Activated B cell treated with CpG ODN at 0.5 μM for 24 hours (primary cell): ENCODE results near the gene GPR26. TPM values are rescaled to one million over a fixed set of nuclear protein-coding genes. Genes with fewer than 3 reads are reported as not detected.

Experiments used
- ATAC-seq: fragments of 200-7000 bp; cut with Tn5 transposase; one replicate; pipeline ENCODE4 v1.10.0; 2021; ENCODE audit warnings: low read depth, mild to moderate bottlenecking, moderate library complexity
- CTCF ChIA-PET: fragments of 350-600 bp; sonication (Branson Sonifier 250); formaldehyde crosslinking; loops from one replicate; lab custom pipeline; 2021; ENCODE audit warnings: antibody characterized with exemption; lab: Charles Lee
- POLR2A ChIA-PET: fragments of 350-600 bp; sonication (Branson Sonifier 250); formaldehyde crosslinking; loops from one replicate; lab custom pipeline; 2021; ENCODE audit warnings: antibody characterized with exemption; lab: Charles Lee
- DNase-seq: peaks from one replicate; pipeline ENCODE4 v3.0.0; 2022
- H3K27ac Mint-ChIP-seq: one replicate; pipeline ENCODE4 v1.8.0; 2020; ENCODE audit warnings: mixed read lengths
- H3K27me3 Mint-ChIP-seq: one replicate; pipeline ENCODE4 v1.8.0; 2021; ENCODE audit warnings: mixed read lengths
- H3K36me3 Mint-ChIP-seq: one replicate; pipeline ENCODE4 v1.8.0; 2021; ENCODE audit warnings: low read depth, mixed read lengths
- H3K4me1 Mint-ChIP-seq: one replicate; pipeline ENCODE4 v1.8.0; 2021; ENCODE audit warnings: mixed read lengths
- H3K4me3 Mint-ChIP-seq: one replicate; pipeline ENCODE4 v1.8.0; 2020; ENCODE audit warnings: mild to moderate bottlenecking, mixed read lengths
- H3K9me3 Mint-ChIP-seq: one replicate; pipeline ENCODE4 v1.8.0; 2020; ENCODE audit warnings: mixed read lengths
- intact Hi-C: fragments of 100-400 bp; cut with micrococcal nuclease; formaldehyde crosslinking; loops from one replicate; pipeline ENCODE4 v1.15.1; 2024
- total RNA-seq: library from RNA; stranded (reverse); gene quantifications from 2 replicates; pipeline ENCODE4 v1.2.3, GENCODE V29; 2022
- TF ChIP-seq, protein P1 (sequence below): fragments of 200-600 bp; IDR thresholded peaks from one replicate; pipeline ENCODE4 v1.8.0; 2022; ENCODE audit warnings: antibody characterized with exemption, mild to moderate bottlenecking

Gene GPR26
- total RNA-seq, 1 donor from 2014 or later: not detected

DNA sequence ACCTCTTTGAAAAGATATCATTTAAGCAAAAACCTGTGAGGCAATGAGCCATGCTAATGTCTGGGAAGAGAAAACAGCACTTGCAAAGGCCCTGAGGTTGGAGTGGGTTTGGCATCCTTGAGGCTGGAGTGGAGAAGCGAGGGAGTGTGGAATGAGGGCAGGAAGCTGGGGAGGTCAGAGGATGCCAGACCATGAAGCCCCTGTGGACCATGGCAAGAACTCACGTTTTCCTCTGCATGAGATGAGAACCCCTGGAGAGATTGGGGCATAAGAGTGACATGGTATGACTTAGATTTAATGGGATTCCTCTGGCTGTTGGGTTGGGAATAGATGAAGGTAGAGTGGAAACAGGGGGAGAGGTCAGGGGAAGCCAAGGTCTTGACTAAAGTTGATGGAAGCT is 49.4 kb downstream of the GPR26 start:
- ATAC-seq: no peak
- POLR2A ChIA-PET: no interaction called here
- CTCF ChIA-PET: no interaction called here
- DNase-seq: no peak
- Mint-ChIP-seq H3K9me3 (peaks cover 2% of the 10 kb centered on the region), H3K27me3 (peaks cover 12% of the 10 kb centered on the region), H3K4me1 (no peaks in the 10 kb centered on the region), H3K4me3 (no peak overlapping the region), H3K36me3 (no peaks in the 10 kb centered on the region), H3K27ac (no peak overlapping the region)
- TF ChIP-seq, protein P1, sequence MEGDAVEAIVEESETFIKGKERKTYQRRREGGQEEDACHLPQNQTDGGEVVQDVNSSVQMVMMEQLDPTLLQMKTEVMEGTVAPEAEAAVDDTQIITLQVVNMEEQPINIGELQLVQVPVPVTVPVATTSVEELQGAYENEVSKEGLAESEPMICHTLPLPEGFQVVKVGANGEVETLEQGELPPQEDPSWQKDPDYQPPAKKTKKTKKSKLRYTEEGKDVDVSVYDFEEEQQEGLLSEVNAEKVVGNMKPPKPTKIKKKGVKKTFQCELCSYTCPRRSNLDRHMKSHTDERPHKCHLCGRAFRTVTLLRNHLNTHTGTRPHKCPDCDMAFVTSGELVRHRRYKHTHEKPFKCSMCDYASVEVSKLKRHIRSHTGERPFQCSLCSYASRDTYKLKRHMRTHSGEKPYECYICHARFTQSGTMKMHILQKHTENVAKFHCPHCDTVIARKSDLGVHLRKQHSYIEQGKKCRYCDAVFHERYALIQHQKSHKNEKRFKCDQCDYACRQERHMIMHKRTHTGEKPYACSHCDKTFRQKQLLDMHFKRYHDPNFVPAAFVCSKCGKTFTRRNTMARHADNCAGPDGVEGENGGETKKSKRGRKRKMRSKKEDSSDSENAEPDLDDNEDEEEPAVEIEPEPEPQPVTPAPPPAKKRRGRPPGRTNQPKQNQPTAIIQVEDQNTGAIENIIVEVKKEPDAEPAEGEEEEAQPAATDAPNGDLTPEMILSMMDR: no peak
- intact Hi-C loops: no loop called here

DNA sequence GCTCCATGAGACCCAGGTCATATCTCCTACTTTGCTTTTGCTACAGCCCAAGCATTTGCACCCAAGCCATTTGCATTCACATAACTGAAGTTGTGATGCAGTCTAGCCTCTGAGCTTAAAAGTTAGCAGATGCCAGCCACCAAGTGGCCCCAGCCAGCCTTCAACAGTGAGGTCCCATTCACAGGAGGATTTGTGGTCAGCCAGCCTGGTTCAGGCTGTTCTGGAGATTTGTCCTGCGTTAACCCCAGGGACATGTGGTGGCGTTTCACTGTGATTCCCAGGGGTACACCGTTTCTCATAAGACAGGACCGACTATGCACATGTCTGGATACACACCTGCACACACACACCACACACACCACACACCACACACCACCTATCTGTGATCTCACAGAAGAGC is 51.2 kb downstream of the GPR26 start:
- no peak for ATAC-seq

DNA sequence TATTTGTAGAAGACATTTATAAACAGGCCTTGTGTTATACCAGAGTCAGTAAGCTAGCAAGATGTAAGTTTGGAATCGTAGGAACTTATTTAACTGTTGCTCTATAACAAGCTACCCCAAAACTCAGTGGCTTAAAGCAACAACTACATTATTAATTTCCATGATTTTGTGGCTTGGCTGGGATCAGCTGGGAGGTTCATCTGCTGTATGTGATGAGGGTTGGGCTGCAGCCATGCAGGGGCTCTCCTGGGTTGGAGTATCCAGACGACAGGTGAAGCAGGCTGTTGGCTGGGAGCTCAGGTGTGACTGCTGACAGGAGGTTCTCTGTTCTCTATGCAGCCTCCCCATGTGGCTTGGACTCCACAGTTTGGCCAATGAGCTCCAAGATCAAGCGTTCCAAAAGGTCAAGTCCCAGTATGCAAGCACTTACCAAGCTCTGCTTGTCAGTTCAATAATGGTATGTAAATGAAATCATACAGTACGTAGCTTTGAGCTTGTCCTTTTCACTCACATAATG is 52.4 kb downstream of the GPR26 start:
- intact Hi-C loops: no loop called here
- Mint-ChIP-seq H3K27ac (no peak overlapping the region), H3K4me3 (no peak overlapping the region), H3K4me1 (no peaks in the 10 kb centered on the region), H3K9me3 (peaks cover 2% of the 10 kb centered on the region), H3K27me3 (peaks cover 12% of the 10 kb centered on the region), H3K36me3 (no peaks in the 10 kb centered on the region)
- ATAC-seq (no peak), DNase-seq (no peak)
- ChIA-PET CTCF (no interaction called here), POLR2A (no interaction called here)
- TF ChIP-seq, protein P1: no peak

More for the DNA sequence above, 51.2 kb downstream of the GPR26 start:
- TF ChIP-seq, protein P1: no peak
- Mint-ChIP-seq H3K36me3 (no peaks in the 10 kb centered on the region), H3K9me3 (peaks cover 2% of the 10 kb centered on the region), H3K27me3 (peaks cover 12% of the 10 kb centered on the region), H3K4me3 (no peak overlapping the region), H3K4me1 (no peaks in the 10 kb centered on the region), H3K27ac (no peak overlapping the region)
- ChIA-PET CTCF (no interaction called here), POLR2A (no interaction called here)
- intact Hi-C loops: no loop called here
- DNase-seq: no peak

DNA sequence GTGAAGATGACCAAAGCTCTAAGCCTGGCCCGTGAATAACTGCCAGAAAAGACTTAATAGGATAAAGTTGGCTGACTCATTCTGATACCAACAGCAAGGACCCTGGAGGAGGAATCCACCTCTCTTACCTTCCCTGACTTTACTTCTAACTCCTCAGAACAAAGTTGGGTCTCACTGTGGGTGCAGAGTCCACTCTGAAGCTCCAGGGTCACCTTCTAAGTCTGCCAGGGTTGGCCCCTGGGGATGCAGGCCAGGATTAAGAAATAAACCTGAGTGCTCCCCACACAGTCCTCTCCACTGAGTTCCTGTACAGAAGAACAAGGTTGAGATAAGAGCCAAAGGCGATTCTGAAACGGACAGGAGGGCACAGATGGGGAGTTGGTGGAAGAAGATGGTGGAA is 54.4 kb downstream of the GPR26 start:
- TF ChIP-seq, protein P1: no peak
- intact Hi-C loops: no loop called here
- Mint-ChIP-seq H3K27ac (no peak overlapping the region), H3K9me3 (peaks cover 2% of the 10 kb centered on the region), H3K4me1 (no peaks in the 10 kb centered on the region), H3K4me3 (no peak overlapping the region), H3K36me3 (no peaks in the 10 kb centered on the region), H3K27me3 (peaks cover 8% of the 10 kb centered on the region)
- ATAC-seq (no peak), DNase-seq (no peak)
- ChIA-PET CTCF (no interaction called here), POLR2A (no interaction called here)

DNA sequence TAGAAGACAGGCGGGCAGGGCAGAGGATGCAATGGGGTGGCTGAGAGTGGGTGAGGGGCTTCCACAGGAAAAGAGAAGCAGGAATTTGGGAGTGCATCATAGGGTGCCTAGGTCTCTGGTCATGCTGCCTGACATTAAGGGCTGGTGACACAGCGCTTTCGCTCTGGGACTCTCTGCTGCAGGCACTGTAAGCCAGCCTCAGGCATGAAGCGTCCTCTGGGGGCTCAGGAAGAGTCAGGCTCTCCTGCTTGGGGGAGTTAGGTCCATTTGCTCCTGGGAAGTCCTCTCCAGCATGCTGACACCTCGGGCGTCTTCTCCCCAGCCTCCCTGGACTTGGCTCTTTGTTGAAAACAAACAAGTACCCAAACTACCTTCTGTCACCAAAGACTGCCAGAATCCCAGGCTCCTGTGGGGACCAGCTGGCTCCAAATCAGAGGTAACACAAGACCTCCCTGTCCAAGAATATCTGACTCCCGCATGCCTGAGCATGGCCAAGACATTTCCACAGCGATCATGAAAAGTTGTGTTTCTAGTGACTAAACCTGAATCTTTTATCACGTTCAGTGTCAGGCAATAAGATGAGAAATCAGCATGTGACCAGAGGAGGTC is 55.4 kb downstream of the GPR26 start:
- Mint-ChIP-seq H3K27ac (no peak overlapping the region), H3K4me3 (no peak overlapping the region), H3K9me3 (peaks cover 2% of the 10 kb centered on the region), H3K36me3 (no peaks in the 10 kb centered on the region), H3K27me3 (peaks cover 4% of the 10 kb centered on the region), H3K4me1 (no peaks in the 10 kb centered on the region)
- TF ChIP-seq, protein P1: no peak
- CTCF ChIA-PET: no interaction called here
- ATAC-seq (no peak), DNase-seq (no peak)
- POLR2A ChIA-PET: no interaction called here
- intact Hi-C loops: no loop called here
